Endothelial cell of coronary artery (primary cell): ENCODE results near the gene TMCC1. TPM values are rescaled to one million over a fixed set of nuclear protein-coding genes. Genes with fewer than 3 reads are reported as not detected.

Source experiments
- total RNA-seq: library from RNA; depleted of rRNA; stranded (reverse); fragments of >200 nt; gene quantifications from 2 replicates; pipeline ENCODE4 v1.2.3, GENCODE V29; 2014

Gene TMCC1
- 14.9 and 20.0 TPM in 2 replicates for total RNA-seq

DNA sequence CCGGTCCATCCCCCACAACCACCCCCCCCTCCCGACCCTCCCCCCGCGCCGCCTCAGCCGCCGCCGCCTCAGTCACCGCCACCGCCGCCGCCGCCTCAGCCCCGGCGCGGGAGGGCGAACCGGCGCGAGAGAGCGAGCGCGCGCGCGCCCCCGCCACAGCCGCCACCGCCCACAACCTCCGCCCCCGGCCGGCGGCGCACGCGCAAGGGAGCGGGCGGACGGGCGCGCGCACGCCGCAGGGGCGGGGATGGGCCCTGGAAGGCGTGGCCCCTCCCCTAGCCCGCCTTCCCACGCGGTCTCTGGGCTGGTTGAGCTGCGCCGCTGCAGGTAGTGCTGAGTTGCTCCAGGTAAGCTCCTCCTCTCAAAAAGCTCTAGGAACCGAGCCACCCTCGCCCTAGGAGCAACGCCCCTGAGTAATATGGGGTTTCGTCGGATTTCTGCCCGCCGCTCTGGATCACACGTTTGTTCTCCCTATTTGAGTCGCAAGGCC lies at the start of gene TMCC1:
Gene TMCC1, minus strand, starts transcription at position 131 of the 490 bp plus-strand sequence.

DNA sequence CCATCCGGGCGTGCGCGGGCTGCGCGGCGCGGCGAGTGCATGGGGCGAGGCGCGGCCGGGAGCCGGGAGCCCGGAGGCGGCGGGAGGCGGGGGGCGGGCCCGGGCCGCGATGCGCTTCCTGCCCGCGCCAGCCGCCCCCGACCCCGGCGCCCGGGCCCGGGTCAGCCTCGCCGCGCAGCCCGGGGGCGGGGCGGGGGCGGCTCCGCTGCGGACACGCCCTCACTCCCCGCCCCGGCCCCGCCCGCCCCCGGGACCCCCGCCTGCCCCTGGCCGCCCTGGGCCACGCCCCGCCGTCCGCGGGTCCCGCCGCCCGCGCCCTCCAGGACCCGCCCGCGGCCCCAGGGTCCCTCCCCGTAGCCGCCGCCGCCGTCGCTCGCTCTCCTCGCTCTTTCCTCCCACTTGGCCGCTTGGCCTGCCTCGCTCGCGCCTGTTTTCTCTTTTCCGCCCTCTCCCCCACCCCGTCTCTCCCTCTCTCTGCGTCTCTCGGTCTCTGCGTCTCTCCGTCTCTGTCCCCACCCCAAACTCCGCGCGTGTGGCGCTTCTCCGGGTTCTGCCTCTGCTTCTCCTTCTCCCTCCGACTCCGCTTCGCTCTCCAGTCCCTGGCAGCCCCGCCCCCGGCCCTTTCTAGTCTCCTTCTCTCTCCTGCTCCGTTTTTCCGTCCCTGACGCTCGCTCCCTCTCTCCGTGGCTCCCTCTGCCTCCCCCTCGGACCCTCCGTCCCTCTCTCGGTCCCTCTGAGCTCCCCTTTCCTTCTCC lies 286.7 kb downstream of the TMCC1 start, which contains the start of gene PLXND1:
Gene PLXND1, minus strand, starts transcription at position 41 of the 755 bp plus-strand sequence. Its CDS starts 37 bp downstream, at position 4.

Other genes starting within 250 kb of the TMCC1 start
- gene TRH, start 81.0 kb upstream of the TMCC1 start, total RNA-seq = not detected in 2 replicates
- gene ALG1L2, start 188.1 kb upstream of the TMCC1 start, total RNA-seq = not detected in 2 replicates